Keratinocyte (primary cell): ENCODE results near the gene MYO1G. TPM values are rescaled to one million over a fixed set of nuclear protein-coding genes. Genes with fewer than 3 reads are reported as not detected.

Experiments used
- DNase-seq: peaks from one replicate; pipeline ENCODE4 v3.0.0-alpha.2; 2011; ENCODE audit warnings: low read depth, missing footprints, low spot score
- FAIRE-seq: peaks from 2 replicates; lab custom pipeline; 2011; peaks lifted over from hg19 to GRCh38; lab: Jason Lieb, UNC
- H2AFZ ChIP-seq: 2 replicates; pipeline ENCODE4 v1.6.0; 2012; ENCODE audit warnings: low read length, control low read depth, inconsistent platforms; ENCODE audit not compliant: control insufficient read depth
- H3K27ac ChIP-seq: 2 replicates; pipeline ENCODE4 v1.5.1; 2011; ENCODE audit warnings: low read length; ENCODE audit not compliant: control insufficient read depth, insufficient read depth
- H3K27me3 ChIP-seq: 3 replicates; pipeline ENCODE4 v1.6.0; 2011; ENCODE audit warnings: low read length; ENCODE audit not compliant: control insufficient read depth, insufficient read depth; ENCODE audit errors: extremely low read depth
- H3K36me3 ChIP-seq, 2 experiments: 2 replicates in 1 of 2; 3 replicates in 1 of 2; pipeline ENCODE4 v1.5.1; 2011; ENCODE audit warnings: low read length in 2 of 2, mild to moderate bottlenecking in 1 of 2; ENCODE audit not compliant: control insufficient read depth in 2 of 2, insufficient read depth in 2 of 2; ENCODE audit errors: extremely low read depth in 1 of 2
- H3K4me1 ChIP-seq: 3 replicates; pipeline ENCODE4 v1.5.1; 2011; ENCODE audit warnings: low read length; ENCODE audit not compliant: control insufficient read depth, insufficient read depth; ENCODE audit errors: extremely low read depth
- H3K4me2 ChIP-seq: 3 replicates; pipeline ENCODE4 v1.6.0; 2011; ENCODE audit warnings: low read depth, low read length; ENCODE audit not compliant: control insufficient read depth, insufficient read depth; ENCODE audit errors: extremely low read depth
- H3K4me3 ChIP-seq, 3 experiments: fragments of 200-600 bp in 1 of 3; sonication (generic) in 1 of 3; 2 replicates in 2 of 3; 3 replicates in 1 of 3; pipeline ENCODE4 v1.5.1; 2011 to 2016; ENCODE audit warnings: low read length in 3 of 3, mild to moderate bottlenecking in 3 of 3, control low read depth in 2 of 3, inconsistent platforms in 1 of 3, low read depth in 1 of 3, mixed read lengths in 1 of 3, mixed run types in 1 of 3, moderate library complexity in 1 of 3; ENCODE audit not compliant: control insufficient read depth in 2 of 3, insufficient read depth in 2 of 3; ENCODE audit errors: extremely low read depth in 1 of 3
- H3K79me2 ChIP-seq: 2 replicates; pipeline ENCODE4 v1.6.0; 2012; ENCODE audit warnings: low read length; ENCODE audit not compliant: control insufficient read depth, insufficient read depth
- H3K9ac ChIP-seq: 3 replicates; pipeline ENCODE4 v1.6.0; 2011; ENCODE audit warnings: low read length; ENCODE audit not compliant: control insufficient read depth, insufficient read depth; ENCODE audit errors: extremely low read depth
- H3K9me1 ChIP-seq: 3 replicates; pipeline ENCODE4 v1.6.0; 2011; ENCODE audit warnings: low read length; ENCODE audit not compliant: control insufficient read depth, insufficient read depth; ENCODE audit errors: extremely low read depth
- H3K9me3 ChIP-seq: 2 replicates; pipeline ENCODE4 v1.5.1; 2012; ENCODE audit warnings: low read depth, low read length; ENCODE audit not compliant: control insufficient read depth
- H4K20me1 ChIP-seq: 3 replicates; pipeline ENCODE4 v1.6.0; 2011; ENCODE audit warnings: low read length; ENCODE audit not compliant: control insufficient read depth, insufficient read depth; ENCODE audit errors: extremely low read depth
- EZH2 ChIP-seq: IDR thresholded peaks from one replicate; pipeline ENCODE4 v1.6.1; 2012; ENCODE audit warnings: inconsistent platforms, mild to moderate bottlenecking, low read length, moderate library complexity
- dilution Hi-C: fragments of 300-500 bp; cut with MboI; formaldehyde crosslinking; loops from one replicate; pipeline ENCODE4 v1.7.0; 2020; ENCODE audit warnings: low sequenced_read_pairs; ENCODE audit not compliant: extremely low pct_ligation_motif_present
- polyA plus RNA-seq, 5 experiments: library from polyadenylated mRNA; depleted of rRNA in 3 of 5; stranded (reverse) in 3 of 5; stranded (forward) in 1 of 5; unstranded in 1 of 5; fragments of >200 nt; gene quantifications; 1 replicate in 1 of 5; 2 replicates in 3 of 5; 3 replicates in 1 of 5; pipeline versions ENCODE4 v1.2.1 to v1.2.3, GENCODE V29; 2011 to 2012; ENCODE audit warnings: missing spikeins in 2 of 5, low read depth in 1 of 5, low replicate concordance in 1 of 5
- TF ChIP-seq, protein P1 (sequence below), 3 experiments: IDR thresholded peaks in 1 of 3; conservative IDR thresholded peaks in 1 of 3; optimal IDR thresholded peaks in 1 of 3; 2 replicates in 2 of 3; 3 replicates in 1 of 3; pipeline versions ENCODE3 to v1.5.1; 2011; ENCODE audit warnings: low read length in 3 of 3, mild to moderate bottlenecking in 3 of 3, moderate library complexity in 2 of 3, control low read depth in 1 of 3, inconsistent platforms in 1 of 3; ENCODE audit not compliant: insufficient read depth in 2 of 3; ENCODE audit errors: extremely low read depth in 1 of 3

Gene MYO1G
- polyA plus RNA-seq, 1 donor (not counting 4 experiments of a cell fraction or from before 2014, with no cell fraction given) = 0.03 TPM

DNA sequence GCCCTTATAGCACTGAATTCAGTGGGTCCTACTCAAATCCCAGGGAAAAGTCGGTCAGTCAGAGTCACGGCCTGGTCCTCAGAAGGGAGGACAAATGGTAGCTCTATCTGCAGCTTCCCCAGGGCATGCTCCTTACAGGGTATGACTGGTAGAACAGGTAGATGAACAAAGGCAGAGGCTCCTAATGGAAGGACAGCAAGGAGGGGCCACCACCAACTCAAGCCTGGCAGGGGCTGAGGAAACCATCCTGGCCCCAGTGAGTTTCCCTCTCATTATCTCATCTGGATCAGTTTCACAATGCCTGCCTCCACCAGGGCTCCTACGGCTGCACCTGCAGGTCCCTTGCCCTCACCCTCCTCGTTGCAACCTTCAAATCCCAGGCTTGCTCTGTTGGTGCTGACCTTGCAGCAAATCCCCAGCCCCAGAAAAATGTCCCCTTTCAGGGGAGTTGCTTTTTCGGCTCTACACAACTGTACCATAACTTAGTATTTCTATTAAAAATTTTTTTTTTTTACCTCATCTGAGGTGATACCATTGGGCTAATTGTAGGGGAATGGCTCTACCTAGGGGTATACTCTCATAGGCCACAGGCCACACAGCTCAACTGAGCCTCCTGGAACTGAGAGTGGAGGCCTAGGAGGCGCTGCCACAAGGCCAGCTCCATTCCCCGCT, 2.4 kb upstream of the MYO1G start:
- Histone ChIP-seq H3K4me1 (peaks cover 52% of the 10 kb centered on the region), H3K27me3 (no peaks in the 10 kb centered on the region), H3K9ac (peak overlapping the region; percentile 48), H3K4me2 (peak overlapping the region; percentile 30), H2AFZ (no peak overlapping the region), H3K36me3 (peaks cover 21 to 38% of the 10 kb centered on the region in 2 experiments), H3K79me2 (peaks cover 36% of the 10 kb centered on the region), H4K20me1 (peaks cover 20% of the 10 kb centered on the region), H3K9me1 (no peaks in the 10 kb centered on the region), H3K4me3 (no peak overlapping the region), H3K9me3 (no peaks in the 10 kb centered on the region), H3K27ac (peak overlapping the region; percentile 73)
- dilution Hi-C loops = no loop called here
- DNase-seq (no peak), FAIRE-seq (no peak)
- no peak for TF ChIP-seq EZH2
- TF ChIP-seq, protein P1, sequence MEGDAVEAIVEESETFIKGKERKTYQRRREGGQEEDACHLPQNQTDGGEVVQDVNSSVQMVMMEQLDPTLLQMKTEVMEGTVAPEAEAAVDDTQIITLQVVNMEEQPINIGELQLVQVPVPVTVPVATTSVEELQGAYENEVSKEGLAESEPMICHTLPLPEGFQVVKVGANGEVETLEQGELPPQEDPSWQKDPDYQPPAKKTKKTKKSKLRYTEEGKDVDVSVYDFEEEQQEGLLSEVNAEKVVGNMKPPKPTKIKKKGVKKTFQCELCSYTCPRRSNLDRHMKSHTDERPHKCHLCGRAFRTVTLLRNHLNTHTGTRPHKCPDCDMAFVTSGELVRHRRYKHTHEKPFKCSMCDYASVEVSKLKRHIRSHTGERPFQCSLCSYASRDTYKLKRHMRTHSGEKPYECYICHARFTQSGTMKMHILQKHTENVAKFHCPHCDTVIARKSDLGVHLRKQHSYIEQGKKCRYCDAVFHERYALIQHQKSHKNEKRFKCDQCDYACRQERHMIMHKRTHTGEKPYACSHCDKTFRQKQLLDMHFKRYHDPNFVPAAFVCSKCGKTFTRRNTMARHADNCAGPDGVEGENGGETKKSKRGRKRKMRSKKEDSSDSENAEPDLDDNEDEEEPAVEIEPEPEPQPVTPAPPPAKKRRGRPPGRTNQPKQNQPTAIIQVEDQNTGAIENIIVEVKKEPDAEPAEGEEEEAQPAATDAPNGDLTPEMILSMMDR (optimal IDR thresholded peaks at IDR 0.05 in 1 of 3, IDR thresholded peaks at IDR 0.05 in 1 of 3, conservative IDR thresholded peaks at IDR 0.05 in 1 of 3; ENCODE audit: extremely low read depth in 1 of 3, insufficient read depth in 2 of 3, low read length in 3 of 3) = no peak

DNA sequence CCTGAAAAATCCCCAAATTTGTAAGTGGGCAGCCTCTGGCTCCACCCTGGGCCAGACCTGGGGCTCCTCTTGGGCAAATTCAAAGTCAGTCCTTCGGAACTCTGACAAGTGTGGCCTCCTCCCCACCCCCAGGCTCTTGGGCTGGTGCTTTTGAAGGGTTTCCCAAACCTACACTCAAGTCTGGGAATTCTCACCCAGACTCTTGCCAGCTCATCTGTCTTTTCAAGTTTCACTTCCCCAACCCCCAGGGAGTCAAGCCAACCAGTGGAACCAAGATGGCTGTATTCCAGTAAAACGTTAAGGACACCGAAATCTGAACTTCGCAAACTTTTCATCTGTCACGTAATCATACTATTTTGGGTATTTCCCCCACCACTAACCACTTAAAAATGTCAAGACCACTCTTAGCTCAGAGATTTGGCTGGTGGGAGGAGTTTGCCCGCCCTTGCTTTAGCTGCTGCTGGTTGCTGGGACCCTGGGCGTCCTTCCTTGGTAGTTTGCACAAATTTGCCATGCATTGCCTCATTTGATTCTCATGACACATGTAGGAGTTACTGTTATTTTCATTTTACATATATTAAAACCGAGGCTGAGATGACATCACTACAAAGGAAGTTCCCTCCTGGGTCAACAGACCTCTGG, 1.7 kb upstream of the MYO1G start:
- peaks cover 20% of the 10 kb centered on the region for H4K20me1 ChIP-seq
- peak overlapping the region; percentile 48 for H3K9ac ChIP-seq
- H3K4me1 ChIP-seq = peaks cover 52% of the 10 kb centered on the region
- TF ChIP-seq EZH2 = no peak
- TF ChIP-seq, protein P1 (optimal IDR thresholded peaks at IDR 0.05 in 1 of 3, IDR thresholded peaks at IDR 0.05 in 1 of 3, conservative IDR thresholded peaks at IDR 0.05 in 1 of 3; ENCODE audit: extremely low read depth in 1 of 3, insufficient read depth in 2 of 3, low read length in 3 of 3) = no peak
- H3K27ac ChIP-seq = peak overlapping the region; percentile 73
- H3K4me3 ChIP-seq = no peak overlapping the region
- DNase-seq (no peak), FAIRE-seq (no peak)
- dilution Hi-C loops = no loop called here
- H3K4me2 ChIP-seq = peak overlapping the region; percentile 30
- no peaks in the 10 kb centered on the region for H3K9me3 ChIP-seq
- H2AFZ ChIP-seq = no peak overlapping the region
- H3K27me3 ChIP-seq = no peaks in the 10 kb centered on the region
- H3K36me3 ChIP-seq = peaks cover 21 to 33% of the 10 kb centered on the region in 2 experiments
- H3K79me2 ChIP-seq = peaks cover 29% of the 10 kb centered on the region
- H3K9me1 ChIP-seq = no peaks in the 10 kb centered on the region
